Measurements from ENCODE around the gene P3H3. TPM values are rescaled to one million over a fixed set of nuclear protein-coding genes. Genes with fewer than 3 reads are reported as not detected.
"Not testable (repeated sequence)": the region's sequence is repeated elsewhere in the genome, so short reads cannot be mapped to it uniquely, and the experiment has no call there.

Gene P3H3
- total and polyA plus RNA-seq, 9 of the 15 experiments (the other 6 are each of a cell fraction or from before 2014, with no cell fraction given) = 0.03 to 15.0 (median 4.8) TPM

GRCh38 chr12:6869049-6870021, 41.1 kb downstream of the P3H3 start (continued):
- TF ChIP-seq ILF3 (IDR thresholded peaks at IDR 0.05; ENCODE audit: borderline replicate concordance) (no peak), TFAP4 (CRISPR knock-in tag; IDR thresholded peaks at IDR 0.05; ENCODE audit: borderline replicate concordance) (peak; percentile 34; the same call in 1 of the 2 replicates), CHD1 (IDR thresholded peaks at IDR 0.05; ENCODE audit: low read length) (no peak), XRCC5 (IDR thresholded peaks at IDR 0.05; ENCODE audit: low read depth, low read length) (0 out of 2 replicates have a peak, but pooled peaks have one; percentile 32)

GRCh38 chr12:6870304-6870703, 42.1 kb downstream of the P3H3 start:
- ATAC-seq; H2AFZ ChIP-seq (ENCODE audit: low read depth, low read length); H3K9me1 ChIP-seq (ENCODE audit: control insufficient read depth, insufficient read depth, low read length); intact Hi-C loops (cut with micrococcal nuclease); H3K4me2 ChIP-seq (ENCODE audit: insufficient read depth, low read length); FAIRE-seq; H3K27ac ChIP-seq (ENCODE audit: extremely low read depth, low read depth, low read length); H3K4me3 ChIP-seq; H3K9me3 ChIP-seq (replicated peaks; ENCODE audit: control insufficient read depth, insufficient read depth, low read depth, low read length); BruUV-seq (replicated peaks); in situ Hi-C loops (cut with MboI); H3K9ac ChIP-seq (ENCODE audit: insufficient read depth in 1 of 2, low read depth in 2 of 2, low read length in 2 of 2); H3K27me3 ChIP-seq (ENCODE audit: control insufficient read depth in 2 of 2, insufficient read depth in 2 of 2, low read length in 2 of 2); DNase-seq (ENCODE audit: extremely low read depth in 1 of 4, low spot score in 3 of 4): not testable (repeated sequence)
- Histone ChIP-seq H4K20me1 (replicated peaks; ENCODE audit: control insufficient read depth, insufficient read depth, low read length) (peaks cover 47% of the 10 kb centered on the region), H3K4me1 (replicated peaks in 1 of 2; ENCODE audit: control insufficient read depth in 2 of 2, insufficient read depth in 2 of 2, low read length in 2 of 2) (peaks cover 42 to 63% of the 10 kb centered on the region in 2 experiments; a peak in 4 of 5 replicates), H3K79me2 (ENCODE audit: control insufficient read depth, insufficient read depth, low read length) (peaks cover 64% of the 10 kb centered on the region), H3K36me3 (ENCODE audit: control insufficient read depth, insufficient read depth, low read length) (peaks cover 47% of the 10 kb centered on the region)
- 90% methylated on average over 2 of the region's 4 CpGs for WGBS (ENCODE audit: insufficient coverage, low coverage, missing lambda C conversion rate)
- ChIA-PET CTCF (ENCODE audit: low intra/inter-chr PET ratio) (interaction anchor here (1.3 kb wide), 1 partner anchor 243 kb away, joined by 4 read pairs; no protein-coding TSS in a partner anchor), POLR2A (interaction anchor here (1.1 to 11.3 kb wide), 7 partner anchors 10 to 91 kb away, joined by 3 to 174 read pairs (median 17); partner anchors contain the start of genes C12orf57, CDCA3, RNU7-1 and USP5)

Measured in K562 (cell line).